ENCODE results near the gene GINS2. TPM values are rescaled to one million over a fixed set of nuclear protein-coding genes. Genes with fewer than 3 reads are reported as not detected.

Gene GINS2
- total and polyA plus RNA-seq, 2 of the 4 experiments (the other 2 are of a cell fraction): 12.0 to 13.4 TPM

DNA sequence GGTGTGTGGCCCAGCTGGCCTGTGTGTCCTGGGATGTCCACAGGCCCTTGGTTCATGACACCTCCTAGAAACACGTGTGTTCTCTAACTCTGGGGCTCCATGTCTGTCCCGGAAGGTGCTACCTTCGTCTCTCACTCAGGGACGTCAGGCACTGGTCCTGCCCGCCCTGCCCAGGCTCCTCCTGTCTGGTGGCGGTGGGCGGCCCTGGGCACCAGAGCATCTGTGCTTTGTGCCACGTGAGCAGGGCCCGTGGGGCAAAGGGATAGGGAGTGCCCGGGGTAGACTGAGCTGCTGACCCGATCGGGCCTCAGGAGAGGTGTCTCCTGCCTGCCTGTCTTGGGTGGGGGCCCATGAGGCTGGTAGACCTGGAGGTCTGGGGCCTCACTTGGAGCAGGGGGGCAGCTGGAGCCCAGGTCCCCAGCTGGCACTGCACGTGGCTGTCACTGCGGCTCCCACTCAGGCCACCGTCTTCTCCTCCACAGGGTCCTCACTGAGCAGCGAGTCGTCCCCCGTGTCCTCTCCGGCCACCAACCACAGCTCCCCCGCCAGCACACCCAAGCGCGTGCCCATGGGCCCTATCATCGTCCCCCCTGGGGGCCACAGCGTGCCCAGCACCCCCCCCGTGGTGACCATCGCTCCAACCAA lies 40.6 kb downstream of the GINS2 start:
- H4K20me1 ChIP-seq (ENCODE audit: insufficient read depth, low read length): peaks cover 68% of the 10 kb centered on the region
- no peak overlapping the region for H3K4me2 ChIP-seq (ENCODE audit: low read depth, low read length)
- no peak overlapping the region for H4K5ac ChIP-seq (ENCODE audit: low read depth, low read length)
- no peak overlapping the region for H4K8ac ChIP-seq (ENCODE audit: low read depth in 2 of 2, low read length in 2 of 2)
- BruUV-seq (replicated peaks): no TSS peak
- H2BK20ac ChIP-seq (ENCODE audit: low read depth, low read length): no peak overlapping the region
- no peak overlapping the region for H2BK120ac ChIP-seq (ENCODE audit: low read depth, low read length)
- WGBS, 2 experiments (ENCODE audit: extremely low coverage in 2 of 2, insufficient read length in 1 of 2): 86% methylated on average over 8 of the region's 26 CpGs; no CpG with 5 or more reads in 1 of the 2 experiments
- H3K36me3 ChIP-seq (ENCODE audit: control insufficient read depth, insufficient read depth, low read length): peaks cover 11% of the 10 kb centered on the region
- H3K4me1 ChIP-seq (ENCODE audit: control insufficient read depth, insufficient read depth, low read length): peaks cover 8% of the 10 kb centered on the region
- in situ Hi-C loops (cut with MboI; ENCODE audit: low sequenced_read_pairs) (no loop called here), dilution Hi-C loops (cut with HindIII; ENCODE audit: low sequenced_read_pairs, unreplicated experiment) (no loop called here), intact Hi-C loops (cut with micrococcal nuclease) (no loop called here)
- no peak overlapping the region for H3K4me3 ChIP-seq (ENCODE audit: insufficient read depth, low read depth, low read length)
- TF ChIP-seq RFX5 (IDR thresholded peaks at IDR 0.05; ENCODE audit: low read depth, low read length): no peak
- TF ChIP-seq MAZ (IDR thresholded peaks at IDR 0.05; ENCODE audit: borderline replicate concordance, low read depth, low read length): no peak
- TF ChIP-seq FOS (IDR thresholded peaks at IDR 0.05; ENCODE audit: low read depth, low read length): no peak
- TF ChIP-seq NFE2L2 (IDR thresholded peaks at IDR 0.05; ENCODE audit: low read depth, low read length): no peak
- no peak for TF ChIP-seq BHLHE40 (IDR thresholded peaks at IDR 0.05; ENCODE audit: low read depth, low read length)
- TF ChIP-seq POLR2A (IDR thresholded peaks at IDR 0.05; ENCODE audit: low read depth, low read length): no peak
- TF ChIP-seq RCOR1 (IDR thresholded peaks at IDR 0.05; ENCODE audit: insufficient replicate concordance, low read length): no peak
- no peak for TF ChIP-seq CEBPB (IDR thresholded peaks at IDR 0.05; ENCODE audit: low read depth, low read length)
- TF ChIP-seq, protein P1, sequence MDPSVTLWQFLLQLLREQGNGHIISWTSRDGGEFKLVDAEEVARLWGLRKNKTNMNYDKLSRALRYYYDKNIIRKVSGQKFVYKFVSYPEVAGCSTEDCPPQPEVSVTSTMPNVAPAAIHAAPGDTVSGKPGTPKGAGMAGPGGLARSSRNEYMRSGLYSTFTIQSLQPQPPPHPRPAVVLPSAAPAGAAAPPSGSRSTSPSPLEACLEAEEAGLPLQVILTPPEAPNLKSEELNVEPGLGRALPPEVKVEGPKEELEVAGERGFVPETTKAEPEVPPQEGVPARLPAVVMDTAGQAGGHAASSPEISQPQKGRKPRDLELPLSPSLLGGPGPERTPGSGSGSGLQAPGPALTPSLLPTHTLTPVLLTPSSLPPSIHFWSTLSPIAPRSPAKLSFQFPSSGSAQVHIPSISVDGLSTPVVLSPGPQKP (IDR thresholded peaks at IDR 0.05; ENCODE audit: borderline replicate concordance, low read depth, low read length): no peak
- no peak for TF ChIP-seq RAD21 (IDR thresholded peaks at IDR 0.05; ENCODE audit: low read length)
- H3K14ac ChIP-seq (replicated peaks; ENCODE audit: low read depth, low read length): no peak overlapping the region
- H3K23ac ChIP-seq (ENCODE audit: low read depth, low read length): no peak overlapping the region
- H2BK15ac ChIP-seq (ENCODE audit: low read depth, low read length): no peak overlapping the region
- no peak overlapping the region for H3K56ac ChIP-seq (ENCODE audit: extremely low read depth, insufficient read depth, low read length)
- no peak overlapping the region for H3K18ac ChIP-seq (ENCODE audit: low read depth, low read length)
- H3K27me3 ChIP-seq (ENCODE audit: control insufficient read depth, insufficient read depth, low read length): no peaks in the 10 kb centered on the region
- H3K27ac ChIP-seq (ENCODE audit: insufficient read depth, low read length): no peak overlapping the region
- H2AK9ac ChIP-seq (replicated peaks; ENCODE audit: low read depth, low read length, poor library complexity): no peak overlapping the region
- ATAC-seq (ENCODE audit: low read depth) (no peak), DNase-seq (no peak)
- no peak overlapping the region for H3K9ac ChIP-seq (ENCODE audit: low read depth, low read length)
- POLR2A ChIA-PET (ENCODE audit: unreplicated experiment): no interaction called here
- CTCF ChIA-PET: no interaction called here
- H2AK5ac ChIP-seq (ENCODE audit: low read depth, low read length): no peak overlapping the region
- H3K79me1 ChIP-seq (ENCODE audit: low read depth in 1 of 2, low read length in 2 of 2): peaks cover 3 to 32% of the 10 kb centered on the region in 2 experiments
- H2AFZ ChIP-seq (replicated peaks; ENCODE audit: low read length, poor library complexity): no peak overlapping the region
- no peak overlapping the region for H3K4ac ChIP-seq (ENCODE audit: low read depth, low read length)
- no peaks in the 10 kb centered on the region for H3K9me3 ChIP-seq (ENCODE audit: control insufficient read depth, insufficient read depth, low read length)
- H2BK5ac ChIP-seq (ENCODE audit: low read depth, low read length, poor library complexity, severe bottlenecking): no peak overlapping the region
- no peak overlapping the region for H4K91ac ChIP-seq (ENCODE audit: insufficient read depth, low read depth, low read length)
- H3K9me1 ChIP-seq (ENCODE audit: insufficient read depth, low read length): 0 out of 2 replicates have a peak, but pooled peaks cover under 1% of the 10 kb centered on the region
